SK-N-MC (cell line): ENCODE data around the gene TMEM138.

ENCODE experiments used
- EZH2 ChIP-seq: fragments of 200-600 bp; sonication (generic); IDR thresholded peaks from one replicate; pipeline ENCODE4 v1.6.1; 2017; ENCODE audit warnings: antibody characterized with exemption
- POLR2AphosphoS5 ChIP-seq: IDR thresholded peaks from 2 replicates; pipeline ENCODE4 v1.6.1; 2012; ENCODE audit warnings: mild to moderate bottlenecking, low read depth, low read length, borderline replicate concordance

DNA sequence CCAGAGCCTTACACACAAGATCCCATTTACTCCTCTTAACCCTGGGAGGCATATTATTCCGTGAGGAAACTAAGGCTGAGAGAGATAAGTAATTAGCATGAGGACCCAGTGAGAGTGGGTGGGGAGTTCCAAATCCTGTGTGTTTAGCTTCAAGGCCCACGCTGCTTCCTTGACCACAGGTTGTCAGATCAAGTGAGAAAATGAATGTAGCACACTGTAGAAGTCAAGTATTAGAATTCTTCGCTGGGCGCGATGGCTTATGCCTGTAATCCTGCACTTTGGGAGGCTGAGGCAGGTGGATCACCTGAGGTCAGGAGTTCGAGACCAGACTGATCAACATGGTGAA is 4.3 kb upstream of the TMEM138 start:
- TF ChIP-seq POLR2AphosphoS5 (no peak), EZH2 (no peak)
